Gastrocnemius medialis (tissue), 4 donors: ENCODE measurements around the gene RRP12.

Source experiments
- POLR2A ChIP-seq, 2 donors: fragments of 450-650 bp; IDR thresholded peaks; one replicate each; pipeline ENCODE4 v1.6.1; 2017; ENCODE audit warnings: antibody characterized with exemption in 2 of 2, mild to moderate bottlenecking in 2 of 2, moderate library complexity in 2 of 2
- TF ChIP-seq, protein P1 (sequence below), 5 experiments: fragments of 450-650 bp in 3 of 5; fragments of 200-600 bp in 2 of 5; sonication (generic) in 2 of 5; IDR thresholded peaks in 4 of 5; conservative IDR thresholded peaks in 1 of 5; 1 replicate in 4 of 5; 2 replicates in 1 of 5; pipeline ENCODE4 v1.5.1; 2016 to 2019; ENCODE audit warnings: antibody characterized with exemption in 5 of 5, mild to moderate bottlenecking in 3 of 5, moderate library complexity in 3 of 5

DNA sequence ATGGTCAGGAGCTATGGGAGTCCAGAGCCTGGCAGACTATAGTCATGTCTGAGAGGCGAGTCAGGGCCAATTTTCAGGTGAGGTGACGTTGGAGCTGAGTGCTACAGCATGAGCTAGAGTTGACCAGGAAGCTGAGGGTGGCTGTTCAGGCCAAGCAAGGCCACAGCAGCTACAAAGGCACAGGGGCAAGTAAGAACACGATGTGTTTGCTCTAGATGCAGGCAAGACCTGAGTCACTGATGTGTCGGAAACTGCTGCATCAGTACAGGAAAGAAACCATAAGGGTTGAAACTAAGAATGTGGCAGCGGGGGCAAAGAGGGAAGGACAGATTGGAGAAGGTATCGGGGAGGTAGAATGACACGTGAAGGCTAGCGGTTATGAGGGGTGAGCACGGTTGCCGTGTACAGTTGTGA, 11.8 kb upstream of the RRP12 start:
- TF ChIP-seq, protein P1, sequence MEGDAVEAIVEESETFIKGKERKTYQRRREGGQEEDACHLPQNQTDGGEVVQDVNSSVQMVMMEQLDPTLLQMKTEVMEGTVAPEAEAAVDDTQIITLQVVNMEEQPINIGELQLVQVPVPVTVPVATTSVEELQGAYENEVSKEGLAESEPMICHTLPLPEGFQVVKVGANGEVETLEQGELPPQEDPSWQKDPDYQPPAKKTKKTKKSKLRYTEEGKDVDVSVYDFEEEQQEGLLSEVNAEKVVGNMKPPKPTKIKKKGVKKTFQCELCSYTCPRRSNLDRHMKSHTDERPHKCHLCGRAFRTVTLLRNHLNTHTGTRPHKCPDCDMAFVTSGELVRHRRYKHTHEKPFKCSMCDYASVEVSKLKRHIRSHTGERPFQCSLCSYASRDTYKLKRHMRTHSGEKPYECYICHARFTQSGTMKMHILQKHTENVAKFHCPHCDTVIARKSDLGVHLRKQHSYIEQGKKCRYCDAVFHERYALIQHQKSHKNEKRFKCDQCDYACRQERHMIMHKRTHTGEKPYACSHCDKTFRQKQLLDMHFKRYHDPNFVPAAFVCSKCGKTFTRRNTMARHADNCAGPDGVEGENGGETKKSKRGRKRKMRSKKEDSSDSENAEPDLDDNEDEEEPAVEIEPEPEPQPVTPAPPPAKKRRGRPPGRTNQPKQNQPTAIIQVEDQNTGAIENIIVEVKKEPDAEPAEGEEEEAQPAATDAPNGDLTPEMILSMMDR (IDR thresholded peaks at IDR 0.05 in 4 of 5, conservative IDR thresholded peaks at IDR 0.05 in 1 of 5), result no peak
- TF ChIP-seq POLR2A (IDR thresholded peaks at IDR 0.05), result no peak
